GM21381 (cell line): ENCODE results near the gene KIAA1671.

Experiments used
- ATAC-seq: cut with Tn5 transposase; IDR thresholded peaks from one replicate; pipeline ENCODE4 v1.9.1; 2021; ENCODE audit warnings: mild to moderate bottlenecking, moderate library complexity; ENCODE audit not compliant: unreplicated experiment

Gene KIAA1671

GRCh38 chr22:25032066-25032465 is 79.5 kb downstream of the KIAA1671 start:
- no peak for ATAC-seq

GRCh38 chr22:25035715-25036114 is 83.2 kb downstream of the KIAA1671 start:
- no peak for ATAC-seq

- ATAC-seq, result no peak
Observed at GRCh38 chr22:25038239-25038638, 85.7 kb downstream of the KIAA1671 start.

GRCh38 chr22:25038771-25039170 is 86.3 kb downstream of the KIAA1671 start:
- no peak for ATAC-seq

- no peak for ATAC-seq
Observed at GRCh38 chr22:25039255-25039654, 86.7 kb downstream of the KIAA1671 start.

GRCh38 chr22:25039754-25040153 is 87.2 kb downstream of the KIAA1671 start:
- no peak for ATAC-seq

GRCh38 chr22:25045159-25045558 is 92.6 kb downstream of the KIAA1671 start:
- no peak for ATAC-seq

- ATAC-seq, result no peak
Observed at GRCh38 chr22:25048071-25048470, 95.6 kb downstream of the KIAA1671 start.

- no peak for ATAC-seq
Observed at GRCh38 chr22:25048659-25049647, 96.4 kb downstream of the KIAA1671 start.

GRCh38 chr22:25049770-25050169 is 97.3 kb downstream of the KIAA1671 start:
- no peak for ATAC-seq

GRCh38 chr22:25050566-25050965 is 98.0 kb downstream of the KIAA1671 start:
- ATAC-seq, result no peak

GRCh38 chr22:25051073-25051472 is 98.6 kb downstream of the KIAA1671 start:
- ATAC-seq, result no peak

GRCh38 chr22:25051983-25052710 is 99.6 kb downstream of the KIAA1671 start:
- ATAC-seq, result no peak

- ATAC-seq, result no peak
Observed at GRCh38 chr22:25053153-25053805, 100.8 kb downstream of the KIAA1671 start.

GRCh38 chr22:25054943-25055511 is 102.5 kb downstream of the KIAA1671 start:
- ATAC-seq, result no peak

- ATAC-seq, result no peak
Observed at GRCh38 chr22:25057013-25057881, 104.7 kb downstream of the KIAA1671 start.

- ATAC-seq, result no peak
Observed at GRCh38 chr22:25059438-25059837, 106.9 kb downstream of the KIAA1671 start.

- ATAC-seq, result no peak
Observed at GRCh38 chr22:25060522-25061071, 108.1 kb downstream of the KIAA1671 start.

GRCh38 chr22:25061134-25061533 is 108.6 kb downstream of the KIAA1671 start:
- ATAC-seq, result no peak
